Measurements from ENCODE around the gene NAIF1.
"Not testable (repeated sequence)": the region's sequence is repeated elsewhere in the genome, so short reads cannot be mapped to it uniquely, and the experiment has no call there.

Gene NAIF1

GRCh38 chr9:128025736-128026135, 41.4 kb downstream of the NAIF1 start:
- DNase-seq: no peak

- no peak for DNase-seq
These were observed 42.3 kb downstream of the NAIF1 start for GRCh38 chr9:128024761-128025308.

- DNase-seq: not testable (repeated sequence)
These were observed 43.4 kb downstream of the NAIF1 start for GRCh38 chr9:128023671-128024070.

- DNase-seq: no peak
These were observed 44.2 kb downstream of the NAIF1 start for GRCh38 chr9:128022886-128023285.

GRCh38 chr9:128021098-128021497, 46.0 kb downstream of the NAIF1 start:
- no peak for DNase-seq

GRCh38 chr9:128020692-128021091, 46.4 kb downstream of the NAIF1 start:
- no peak for DNase-seq

GRCh38 chr9:128015696-128016095, 51.4 kb downstream of the NAIF1 start:
- DNase-seq: no peak
